RWPE2 (cell line): Measurements from ENCODE around the gene CKM.

Experiments used
- ATAC-seq: fragments of 200-7000 bp; cut with Tn5 transposase; 3 replicates; pipeline ENCODE4 v1.9.1; 2021; ENCODE audit warnings: low read depth
- DNase-seq: peaks from one replicate; pipeline ENCODE4 v3.0.0-alpha.2; 2020; ENCODE audit warnings: low spot score
- H3K27ac ChIP-seq: fragments of 450-650 bp; 2 replicates; pipeline ENCODE4 v1.5.1; 2017; ENCODE audit warnings: mild to moderate bottlenecking; ENCODE audit not compliant: poor library complexity, severe bottlenecking
- H3K27me3 ChIP-seq: fragments of 250-450 bp; sonication (Bioruptor Pico); 2 replicates; pipeline ENCODE4 v1.5.1; 2021; ENCODE audit warnings: mild to moderate bottlenecking, moderate library complexity; ENCODE audit not compliant: insufficient read depth, poor library complexity, severe bottlenecking
- H3K36me3 ChIP-seq: fragments of 250-450 bp; sonication (Bioruptor Pico); 2 replicates; pipeline ENCODE4 v1.5.1; 2020; ENCODE audit warnings: low read depth, mild to moderate bottlenecking, moderate library complexity
- H3K4me1 ChIP-seq: fragments of 250-450 bp; sonication (Bioruptor Pico); 2 replicates; pipeline ENCODE4 v1.5.1; 2021; ENCODE audit warnings: mild to moderate bottlenecking, moderate library complexity; ENCODE audit not compliant: insufficient read depth, poor library complexity, severe bottlenecking
- H3K4me3 ChIP-seq: fragments of 250-450 bp; sonication (Bioruptor Pico); 2 replicates; pipeline ENCODE4 v1.5.1; 2021; ENCODE audit warnings: mild to moderate bottlenecking, moderate library complexity; ENCODE audit not compliant: severe bottlenecking
- H3K9me3 ChIP-seq: fragments of 250-450 bp; sonication (Bioruptor Pico); 2 replicates; pipeline ENCODE4 v1.5.1; 2021; ENCODE audit warnings: mild to moderate bottlenecking, moderate library complexity; ENCODE audit not compliant: severe bottlenecking
- TF ChIP-seq, protein P1 (sequence below): fragments of 450-650 bp; IDR thresholded peaks from one replicate; pipeline ENCODE4 v1.5.1; 2017; ENCODE audit warnings: mild to moderate bottlenecking, moderate library complexity; ENCODE audit not compliant: poor library complexity, severe bottlenecking

The CKM gene

DNA sequence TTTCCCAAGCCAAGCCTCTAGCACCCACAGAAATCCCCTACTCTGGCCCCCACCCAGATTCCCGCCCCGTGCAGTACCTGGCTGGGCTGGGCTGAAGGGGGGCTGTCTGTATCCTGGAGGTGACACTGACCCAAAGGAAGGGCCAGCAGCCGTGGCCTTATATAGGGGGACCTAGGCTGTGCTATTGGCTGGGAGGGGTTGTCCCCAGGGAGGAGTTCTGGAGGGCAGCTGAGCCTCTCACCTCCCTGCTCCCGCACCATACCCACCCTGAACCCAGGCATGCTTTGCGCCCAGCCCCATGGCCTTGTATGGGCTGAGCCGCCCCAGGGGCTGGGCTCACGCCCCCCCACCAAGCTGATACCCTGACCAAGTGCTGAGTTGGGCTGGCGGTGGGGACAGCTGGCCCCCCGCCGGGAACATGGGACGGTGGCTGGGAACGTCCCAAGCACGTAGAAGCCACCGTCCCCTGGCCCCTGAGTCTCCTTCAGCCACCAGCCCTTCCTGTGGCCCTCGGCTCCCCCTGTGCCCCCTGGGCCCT, at the start of gene CKM:
CKM (minus strand) TSS at position 132 of the 538 bp plus-strand sequence. CDS start 3,162 bp downstream, outside the sequence.
- TF ChIP-seq, protein P1, sequence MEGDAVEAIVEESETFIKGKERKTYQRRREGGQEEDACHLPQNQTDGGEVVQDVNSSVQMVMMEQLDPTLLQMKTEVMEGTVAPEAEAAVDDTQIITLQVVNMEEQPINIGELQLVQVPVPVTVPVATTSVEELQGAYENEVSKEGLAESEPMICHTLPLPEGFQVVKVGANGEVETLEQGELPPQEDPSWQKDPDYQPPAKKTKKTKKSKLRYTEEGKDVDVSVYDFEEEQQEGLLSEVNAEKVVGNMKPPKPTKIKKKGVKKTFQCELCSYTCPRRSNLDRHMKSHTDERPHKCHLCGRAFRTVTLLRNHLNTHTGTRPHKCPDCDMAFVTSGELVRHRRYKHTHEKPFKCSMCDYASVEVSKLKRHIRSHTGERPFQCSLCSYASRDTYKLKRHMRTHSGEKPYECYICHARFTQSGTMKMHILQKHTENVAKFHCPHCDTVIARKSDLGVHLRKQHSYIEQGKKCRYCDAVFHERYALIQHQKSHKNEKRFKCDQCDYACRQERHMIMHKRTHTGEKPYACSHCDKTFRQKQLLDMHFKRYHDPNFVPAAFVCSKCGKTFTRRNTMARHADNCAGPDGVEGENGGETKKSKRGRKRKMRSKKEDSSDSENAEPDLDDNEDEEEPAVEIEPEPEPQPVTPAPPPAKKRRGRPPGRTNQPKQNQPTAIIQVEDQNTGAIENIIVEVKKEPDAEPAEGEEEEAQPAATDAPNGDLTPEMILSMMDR, result no peak
- no peak within 1 kb of the TSS for H3K4me3 ChIP-seq
- H3K9me3 ChIP-seq, result no peaks in the 10 kb centered on the region
- H3K4me1 ChIP-seq, result no peaks in the 10 kb centered on the region
- ATAC-seq, result no peak
- H3K36me3 ChIP-seq, result no peaks in the 10 kb centered on the region
- H3K27ac ChIP-seq, result no peak within 1 kb of the TSS
- DNase-seq, result no peak
- no peaks in the 10 kb centered on the region for H3K27me3 ChIP-seq

DNA sequence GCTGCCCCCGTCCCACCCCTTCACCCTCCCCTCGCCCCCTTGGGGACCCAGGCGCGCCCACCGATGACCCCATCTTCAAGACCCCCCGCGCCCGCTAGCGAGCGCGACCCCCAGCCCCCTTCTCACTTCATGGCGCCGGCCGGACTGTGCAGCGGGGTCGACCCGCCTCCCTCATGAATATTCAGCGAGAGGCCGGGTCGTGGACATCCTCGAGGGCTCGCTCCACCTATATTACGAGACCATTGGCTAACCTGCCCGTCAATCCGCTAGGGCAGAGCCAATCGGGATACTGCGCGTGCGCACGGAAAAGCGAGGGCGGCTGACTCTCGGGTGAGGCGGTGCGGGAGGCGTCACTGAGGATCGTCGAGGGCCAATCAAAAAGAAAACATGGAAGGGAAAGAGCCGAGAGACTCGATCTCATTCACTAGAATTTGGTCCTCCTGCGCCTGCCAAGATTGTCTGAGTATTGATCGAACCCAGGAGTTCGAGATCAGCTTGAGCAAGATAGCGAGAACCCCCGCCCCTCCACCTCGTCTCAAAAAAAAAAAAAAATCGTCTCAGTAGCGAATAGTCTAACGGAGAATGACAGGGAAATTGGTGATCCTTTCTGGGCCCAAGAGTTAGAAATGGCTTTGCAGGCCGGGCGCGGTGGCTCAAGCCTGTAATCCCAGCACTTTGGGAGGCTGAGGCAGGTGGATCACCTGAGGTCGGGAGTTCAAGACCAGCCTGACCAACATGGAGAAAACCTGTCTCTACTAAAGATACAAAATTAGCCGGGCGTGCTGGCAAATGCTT, 47.9 kb upstream of the CKM start, which contains the start of gene ERCC2:
ERCC2 (minus strand) TSS at position 164 of the 795 bp plus-strand sequence; CDS start at position 131, 33 bp downstream.
- H3K27me3 ChIP-seq, result no peaks in the 10 kb centered on the region
- TF ChIP-seq, protein P1, result no peak
- DNase-seq, result peak; percentile 97
- H3K36me3 ChIP-seq, result peaks cover 38% of the 10 kb centered on the region
- peak; percentile 97 for ATAC-seq
- no peaks in the 10 kb centered on the region for H3K9me3 ChIP-seq
- peak within 1 kb of the TSS; percentile 57 for H3K4me3 ChIP-seq
- peaks cover 7% of the 10 kb centered on the region for H3K4me1 ChIP-seq
- peak within 1 kb of the TSS; percentile 99 for H3K27ac ChIP-seq

DNA sequence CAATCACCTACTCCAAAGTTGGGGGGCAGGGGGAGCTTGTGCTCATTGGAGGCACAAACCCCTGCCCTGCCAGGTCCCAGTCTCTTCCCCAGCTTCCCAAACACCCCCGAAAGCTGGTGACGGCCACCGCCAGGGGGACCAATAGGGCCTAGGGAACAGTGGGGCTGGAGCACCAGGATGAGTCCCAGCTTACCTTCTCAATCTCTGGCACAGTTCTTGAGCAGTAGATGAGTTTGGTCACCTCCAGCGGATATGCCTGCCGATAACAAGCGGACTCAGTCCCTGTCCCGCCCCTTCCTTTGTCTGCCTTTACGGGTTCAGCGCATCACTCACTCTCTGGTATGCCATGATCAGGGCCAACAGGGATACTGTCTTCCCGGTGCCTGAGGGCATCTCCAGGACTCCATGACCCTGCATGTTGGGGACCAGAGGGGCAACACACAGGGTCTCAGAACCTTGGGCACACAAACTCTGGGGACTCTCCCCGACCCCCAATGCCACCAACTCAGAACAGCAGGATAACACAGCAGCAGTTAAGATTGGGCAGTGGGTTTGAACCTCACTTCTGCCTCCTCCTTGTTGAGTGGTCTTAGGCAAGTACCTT, 46.2 kb upstream of the CKM start:
- peak overlapping the region; percentile 99 for H3K27ac ChIP-seq
- no peaks in the 10 kb centered on the region for H3K9me3 ChIP-seq
- 0 out of 3 replicates have a peak, but pooled peaks have one; percentile 3 for ATAC-seq
- H3K4me3 ChIP-seq, result no peak overlapping the region
- peaks cover 6% of the 10 kb centered on the region for H3K4me1 ChIP-seq
- no peaks in the 10 kb centered on the region for H3K27me3 ChIP-seq
- DNase-seq, result no peak
- TF ChIP-seq, protein P1, result no peak
- H3K36me3 ChIP-seq, result peaks cover 50% of the 10 kb centered on the region

DNA sequence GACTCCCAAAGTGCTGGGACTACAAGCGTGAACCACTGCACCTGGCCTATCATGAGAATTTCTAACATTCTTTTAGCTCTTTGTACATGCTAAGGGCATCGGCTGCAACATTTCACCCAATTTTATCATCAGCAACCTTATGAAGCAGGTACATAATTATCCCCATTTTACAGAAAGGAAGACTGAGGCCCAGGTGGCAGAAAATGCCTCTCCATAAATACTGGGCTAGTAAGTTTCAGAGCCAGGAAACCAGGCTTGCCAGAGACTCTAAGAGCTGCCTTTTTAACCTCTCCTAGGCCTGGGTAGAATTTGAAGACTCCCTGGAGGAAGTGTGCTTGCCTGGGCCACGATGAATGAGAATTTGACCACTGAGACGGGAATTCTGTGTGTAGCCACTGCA, 45.5 kb upstream of the CKM start:
- peaks cover 6% of the 10 kb centered on the region for H3K4me1 ChIP-seq
- H3K36me3 ChIP-seq, result peaks cover 57% of the 10 kb centered on the region
- DNase-seq, result no peak
- H3K9me3 ChIP-seq, result no peaks in the 10 kb centered on the region
- no peaks in the 10 kb centered on the region for H3K27me3 ChIP-seq
- H3K27ac ChIP-seq, result peak overlapping the region; percentile 99
- ATAC-seq, result no peak
- no peak overlapping the region for H3K4me3 ChIP-seq
- TF ChIP-seq, protein P1, result no peak
